Mononuclear cell (primary cell): ENCODE data around the gene TNK1. TPM values are rescaled to one million over a fixed set of nuclear protein-coding genes. Genes with fewer than 3 reads are reported as not detected.

Experiments used
- H3K27me3 ChIP-seq: 2 replicates; pipeline ENCODE4 v1.6.0; 2011; ENCODE audit warnings: low read length, control low read depth; ENCODE audit not compliant: insufficient read depth
- H3K4me1 ChIP-seq: 2 replicates; pipeline ENCODE4 v1.5.1; 2011; ENCODE audit warnings: mild to moderate bottlenecking, low read length, control low read depth; ENCODE audit not compliant: insufficient read depth
- H3K4me3 ChIP-seq: 2 replicates; pipeline ENCODE4 v1.5.1; 2011; ENCODE audit warnings: mild to moderate bottlenecking, low read length, moderate library complexity
- H3K9me3 ChIP-seq: 2 replicates; pipeline ENCODE4 v1.5.1; 2011; ENCODE audit warnings: low read depth, mild to moderate bottlenecking, control low read depth, low read length
- total RNA-seq: library from RNA; depleted of rRNA; stranded (reverse); fragments of >200 nt; gene quantifications from one replicate; pipeline ENCODE4 v1.2.3, GENCODE V29; 2012

Gene TNK1
- total RNA-seq, 1 donor = 5.5 TPM

DNA sequence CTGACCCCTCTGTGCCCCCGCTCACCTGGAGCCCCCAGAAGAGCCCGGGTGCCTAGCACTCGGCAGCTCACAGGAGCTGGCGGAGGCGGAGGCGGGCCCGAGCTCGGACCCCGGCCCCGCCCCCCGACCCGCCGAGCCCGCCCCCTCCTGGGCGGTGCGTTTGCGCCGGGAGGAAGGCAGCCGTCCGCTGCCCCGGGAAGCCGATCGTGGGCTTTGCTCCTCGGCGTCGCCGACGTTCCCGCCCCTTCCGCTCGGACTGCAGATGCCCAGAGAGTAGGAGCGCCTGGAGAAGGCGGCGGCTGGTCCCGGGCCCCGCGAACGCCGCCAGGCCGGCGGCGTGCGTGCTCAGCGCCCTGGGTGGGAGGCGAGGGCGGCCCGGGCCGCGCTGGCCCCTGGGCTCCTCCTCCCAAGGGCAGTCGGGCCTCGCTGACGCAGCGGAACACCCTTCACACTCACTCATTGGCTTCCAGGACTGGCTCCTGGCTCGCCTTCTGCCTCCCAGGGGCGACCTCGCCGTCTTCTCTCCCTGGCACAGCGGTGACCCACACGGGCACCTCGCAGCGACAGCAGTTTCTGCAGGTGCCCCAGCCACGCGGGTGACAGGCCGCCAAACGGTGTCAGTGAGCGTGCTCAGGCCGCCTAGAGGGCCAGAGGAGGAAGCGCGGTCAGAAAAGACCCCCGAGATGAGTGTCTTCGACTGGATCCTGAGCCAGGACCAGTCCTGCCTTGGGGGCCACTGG lies 13.7 kb downstream of the TNK1 start, which contains the start of gene PLSCR3:
TSS of gene PLSCR3 (minus strand) at position 74 of the 740 bp plus-strand sequence. CDS start 415 bp downstream, outside the sequence.
- Histone ChIP-seq H3K9me3 (no peaks in the 10 kb centered on the region), H3K27me3 (no peaks in the 10 kb centered on the region), H3K4me1 (peaks cover 24% of the 10 kb centered on the region), H3K4me3 (peak within 1 kb of the TSS; percentile 70)

DNA sequence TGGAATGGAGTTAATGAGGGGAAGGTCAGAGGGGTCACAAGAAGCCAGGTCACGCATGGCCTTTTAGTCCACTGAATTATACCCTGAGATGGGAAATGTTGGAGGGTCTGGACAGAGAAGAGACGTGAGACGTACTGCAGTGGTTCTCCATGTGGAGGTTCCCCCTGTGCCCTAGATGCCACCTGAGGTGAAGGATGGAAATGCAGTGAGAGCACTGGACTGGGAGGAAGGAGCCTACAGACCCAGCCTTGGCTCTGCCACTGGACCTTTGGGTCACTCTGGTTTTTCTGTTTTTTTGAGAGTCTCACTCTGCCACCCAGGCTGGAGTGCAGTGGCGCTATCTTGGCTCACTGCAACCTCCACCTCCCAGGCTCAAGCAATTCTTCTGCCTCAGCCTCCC lies 15.3 kb downstream of the TNK1 start:
- Histone ChIP-seq H3K4me1 (peaks cover 24% of the 10 kb centered on the region), H3K4me3 (no peak overlapping the region), H3K9me3 (no peaks in the 10 kb centered on the region), H3K27me3 (no peaks in the 10 kb centered on the region)

DNA sequence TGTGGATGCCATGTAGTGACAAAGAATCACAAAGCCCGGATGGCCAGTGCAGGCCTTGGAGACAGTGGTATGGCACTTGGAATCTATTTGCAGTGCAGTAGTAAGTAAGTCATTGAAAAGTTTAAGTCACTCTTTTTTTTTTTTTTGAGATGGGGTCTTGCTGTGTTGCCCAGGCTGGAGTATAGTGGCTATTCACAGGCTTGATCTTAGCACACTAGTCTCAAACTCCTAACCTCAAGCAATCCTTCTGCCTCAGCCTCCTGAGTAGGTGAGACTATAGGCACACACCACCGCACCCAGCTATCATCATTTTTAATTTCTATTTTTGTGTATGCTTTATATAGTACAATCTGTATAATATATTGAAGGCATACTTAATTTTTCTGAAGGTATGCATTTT lies 17.7 kb downstream of the TNK1 start:
- Histone ChIP-seq H3K27me3 (no peaks in the 10 kb centered on the region), H3K9me3 (no peaks in the 10 kb centered on the region), H3K4me1 (peaks cover 20% of the 10 kb centered on the region), H3K4me3 (no peak overlapping the region)

DNA sequence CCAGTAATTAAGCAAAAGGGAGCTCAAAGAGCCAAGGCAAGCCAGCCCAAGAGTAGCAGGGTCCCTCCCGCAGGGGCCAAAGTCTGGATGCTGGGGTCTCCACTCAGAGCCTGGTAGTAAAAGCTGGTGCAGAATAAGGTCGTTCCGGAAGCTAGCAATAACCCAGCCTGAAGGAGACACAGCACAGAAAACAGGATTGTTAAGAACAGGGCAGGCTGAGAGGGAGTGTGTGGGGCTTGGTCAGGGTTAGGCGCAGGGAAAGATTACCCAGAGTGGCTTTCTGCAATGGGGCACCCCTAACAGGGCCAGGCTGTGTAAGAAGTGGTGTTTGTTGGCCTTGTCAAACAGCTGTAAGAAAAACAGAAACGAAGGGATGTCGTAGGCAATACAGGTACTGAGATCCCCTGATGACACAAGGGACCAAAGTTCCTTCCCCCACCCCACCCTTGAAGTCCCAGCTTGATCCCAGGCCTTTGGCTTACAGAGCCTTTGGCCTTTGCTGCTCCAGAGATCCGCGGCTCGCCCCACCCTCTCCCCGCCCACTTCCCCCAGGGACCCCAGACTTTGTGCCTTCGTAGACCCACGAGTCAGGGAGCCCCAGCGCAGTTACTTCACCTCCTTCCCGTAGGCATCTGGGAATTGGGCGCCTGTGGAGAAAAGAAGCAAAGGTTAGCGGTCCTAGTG lies 22.3 kb downstream of the TNK1 start:
- Histone ChIP-seq H3K9me3 (no peaks in the 10 kb centered on the region), H3K4me3 (peak overlapping the region; percentile 67), H3K27me3 (peaks cover 2% of the 10 kb centered on the region), H3K4me1 (peaks cover 18% of the 10 kb centered on the region)

DNA sequence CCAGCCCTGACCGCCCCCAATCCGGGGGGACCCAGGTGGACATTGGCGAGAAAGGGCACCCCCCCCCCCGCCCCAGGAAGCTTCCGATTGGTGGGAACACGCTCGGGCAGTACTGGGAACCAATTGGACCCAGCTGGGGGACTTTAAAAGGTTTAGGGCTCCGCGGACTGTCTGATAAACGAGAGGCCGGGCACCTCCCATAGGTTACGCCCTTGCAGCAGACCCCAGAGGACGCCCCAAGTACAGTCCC lies 22.8 kb downstream of the TNK1 start:
- Histone ChIP-seq H3K4me1 (peaks cover 18% of the 10 kb centered on the region), H3K9me3 (no peaks in the 10 kb centered on the region), H3K27me3 (peaks cover 2% of the 10 kb centered on the region), H3K4me3 (peak overlapping the region; percentile 67)

DNA sequence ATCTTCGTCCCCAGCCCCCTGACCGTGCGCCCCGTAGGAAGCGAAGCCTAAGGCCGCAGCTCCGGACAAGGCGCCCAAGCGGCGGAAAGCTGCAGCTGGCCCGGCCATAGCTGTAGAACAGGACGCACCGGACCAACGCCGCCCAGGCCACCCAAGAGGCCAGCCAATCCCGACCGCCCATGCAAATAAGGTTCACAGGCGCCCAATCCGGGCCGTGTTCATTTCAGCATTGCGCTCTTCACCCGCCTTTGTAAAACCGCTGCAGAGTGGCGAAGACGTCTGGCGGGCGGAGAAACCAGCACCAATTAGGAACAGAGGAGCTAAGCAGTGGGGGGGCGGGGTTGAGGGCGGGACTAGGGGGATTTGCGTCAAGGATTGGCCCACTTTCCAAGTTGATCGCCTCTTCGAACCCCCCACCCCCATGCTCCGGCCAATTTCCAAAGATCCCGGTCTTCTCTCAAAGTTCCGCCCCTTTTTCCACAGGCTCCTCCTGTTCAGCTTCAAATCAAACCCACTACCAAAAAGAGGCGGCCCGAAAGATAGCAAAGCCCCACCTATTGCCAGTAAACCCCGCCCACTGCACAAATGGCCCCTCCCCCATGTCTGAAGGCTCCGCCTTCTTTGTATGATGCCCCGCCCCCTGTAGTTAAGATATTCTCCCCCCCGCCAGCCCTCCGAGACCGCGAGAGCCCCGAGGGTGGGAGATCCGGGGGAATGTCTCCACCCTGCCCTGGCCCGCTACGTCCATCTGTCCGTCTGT lies 23.3 kb downstream of the TNK1 start, which contains the start of gene TMEM256:
TSS of gene TMEM256 (minus strand) at position 121 of the 760 bp plus-strand sequence. CDS start at position 108, 13 bp downstream.
- Histone ChIP-seq H3K9me3 (no peaks in the 10 kb centered on the region), H3K4me3 (peak within 1 kb of the TSS; percentile 67), H3K27me3 (peaks cover 2% of the 10 kb centered on the region), H3K4me1 (peaks cover 18% of the 10 kb centered on the region)

DNA sequence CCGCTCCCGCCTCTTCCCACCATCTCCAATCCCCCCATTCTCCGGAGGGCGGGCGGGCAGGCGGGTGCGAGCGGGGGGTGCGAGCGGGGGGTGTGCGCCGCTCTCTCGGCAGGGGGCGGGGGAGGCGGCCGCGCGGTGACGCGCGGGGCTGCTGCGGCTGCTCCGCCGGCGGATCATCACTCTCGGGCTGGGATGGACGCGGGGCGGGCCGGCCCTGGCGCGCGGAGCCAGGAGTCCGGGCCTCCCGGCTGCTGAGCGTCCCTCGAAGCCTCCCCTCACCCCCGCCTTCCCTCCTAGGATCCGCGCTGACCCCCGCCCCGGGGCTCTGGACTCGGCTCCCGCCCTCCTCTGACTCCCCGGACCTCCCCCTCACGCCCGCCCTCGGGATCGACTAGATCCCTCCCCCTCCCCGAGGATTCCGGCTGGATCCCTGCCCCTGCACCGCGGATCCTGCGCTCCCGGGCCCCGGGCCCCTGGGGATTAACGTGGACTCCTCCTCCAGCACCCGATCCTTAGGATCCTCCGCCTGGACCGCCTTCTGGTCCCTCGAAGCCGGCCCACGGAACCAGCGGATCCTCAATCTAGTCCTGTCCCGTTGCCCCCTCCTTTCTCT lies 24.0 kb downstream of the TNK1 start:
- Histone ChIP-seq H3K27me3 (peaks cover 2% of the 10 kb centered on the region), H3K4me3 (peak overlapping the region; percentile 67), H3K4me1 (peaks cover 18% of the 10 kb centered on the region), H3K9me3 (no peaks in the 10 kb centered on the region)

DNA sequence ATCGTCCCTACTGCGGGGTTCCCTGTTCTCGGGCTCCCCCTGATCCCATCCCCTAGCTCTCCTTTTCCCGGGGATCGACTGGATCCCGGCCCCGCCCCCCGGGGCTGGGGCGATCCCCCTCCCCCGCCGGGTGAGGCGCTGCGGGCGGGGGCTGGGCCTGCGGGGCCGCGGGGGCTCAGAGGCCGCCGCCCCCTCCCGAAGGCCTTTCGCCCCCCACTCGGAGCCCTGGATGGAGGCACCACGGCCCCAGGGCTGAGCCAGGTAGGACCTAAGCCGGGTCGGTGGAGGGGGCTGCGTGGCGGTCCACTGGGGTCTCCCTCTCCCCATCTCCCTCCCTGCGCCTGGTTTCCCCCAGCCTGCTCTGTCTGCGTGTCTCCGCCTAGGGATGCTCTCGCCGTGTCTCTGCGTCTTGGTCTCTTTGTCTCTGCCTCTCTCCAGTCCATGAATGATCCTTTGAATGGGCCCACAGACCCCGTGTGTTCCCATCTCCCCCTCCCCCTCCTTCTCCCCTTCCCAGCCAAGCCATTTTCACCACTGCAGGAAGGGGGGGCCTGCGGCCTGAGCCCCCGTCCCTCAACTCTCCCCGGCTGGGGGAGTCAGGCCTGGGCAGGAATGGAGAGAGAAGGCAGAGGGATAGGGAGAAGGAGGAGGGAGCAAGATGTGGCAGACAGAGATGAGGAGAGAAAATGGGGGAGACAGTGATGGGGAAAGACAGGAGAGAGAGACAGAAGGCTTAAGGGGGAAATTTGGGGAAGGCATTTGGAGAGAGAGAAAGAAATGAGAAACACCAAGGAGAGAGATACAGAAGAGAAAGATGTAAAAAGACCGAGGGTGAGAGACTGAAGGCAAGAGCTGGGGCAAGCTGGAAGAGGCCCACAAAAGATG lies 24.7 kb downstream of the TNK1 start:
- Histone ChIP-seq H3K4me3 (no peak overlapping the region), H3K4me1 (peaks cover 18% of the 10 kb centered on the region), H3K27me3 (peaks cover 2% of the 10 kb centered on the region)

DNA sequence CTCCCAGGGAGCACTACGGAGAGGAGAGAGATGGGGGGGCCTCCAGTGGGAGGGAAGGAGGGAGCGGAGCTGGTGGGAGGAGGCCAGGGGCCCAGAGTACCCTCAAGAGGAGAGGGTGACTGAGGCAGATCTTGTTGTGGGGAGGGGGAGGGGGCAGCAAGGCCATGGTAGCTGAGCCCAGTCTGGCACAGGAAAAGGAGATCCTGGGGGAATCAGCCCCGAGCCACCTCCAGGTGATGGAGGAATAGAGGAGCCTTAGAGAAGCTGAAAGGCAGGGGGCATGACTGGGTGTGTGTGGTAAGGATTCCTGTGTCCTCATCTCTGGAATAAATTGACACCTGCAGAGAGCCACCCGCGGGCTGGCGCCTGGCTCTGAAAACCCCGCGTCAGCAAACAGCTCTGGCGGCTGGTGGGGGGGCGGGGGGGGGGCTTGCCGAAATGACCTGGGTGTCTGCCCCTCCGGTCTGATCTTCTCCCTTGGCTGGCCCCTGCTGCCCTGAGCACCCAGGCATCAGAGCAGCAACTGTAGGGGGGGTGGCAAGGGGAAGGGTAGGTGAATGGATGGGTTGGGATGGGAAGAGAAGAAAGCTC lies 25.4 kb downstream of the TNK1 start:
- H3K9me3 ChIP-seq = no peaks in the 10 kb centered on the region
- peaks cover 18% of the 10 kb centered on the region for H3K4me1 ChIP-seq
- no peak overlapping the region for H3K4me3 ChIP-seq
- peaks cover 2% of the 10 kb centered on the region for H3K27me3 ChIP-seq

More for the DNA sequence above, 24.7 kb downstream of the TNK1 start:
- no peaks in the 10 kb centered on the region for H3K9me3 ChIP-seq

DNA sequence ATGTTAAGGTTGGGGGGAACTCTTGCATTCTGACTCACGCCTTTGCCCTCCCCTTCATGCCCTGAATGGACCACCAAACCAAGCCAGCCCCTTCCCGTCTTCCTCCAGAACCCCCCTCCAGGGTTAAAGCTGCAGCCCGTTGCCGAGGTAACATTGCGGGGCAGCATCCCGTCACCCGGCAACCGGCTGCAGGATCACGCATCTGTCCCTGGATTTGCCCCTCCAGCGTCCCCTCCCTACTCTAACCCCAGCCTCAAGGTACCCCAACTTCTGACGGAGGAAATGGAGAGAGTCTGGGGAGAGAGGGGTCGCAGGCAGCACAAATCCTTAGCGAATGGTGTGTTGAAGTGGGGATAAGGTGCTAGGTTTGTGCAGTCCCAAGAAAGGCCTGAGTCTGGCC lies 26.2 kb downstream of the TNK1 start:
- H3K4me3 ChIP-seq = no peak overlapping the region
- peaks cover 2% of the 10 kb centered on the region for H3K27me3 ChIP-seq
- peaks cover 18% of the 10 kb centered on the region for H3K4me1 ChIP-seq
- H3K9me3 ChIP-seq = no peaks in the 10 kb centered on the region

DNA sequence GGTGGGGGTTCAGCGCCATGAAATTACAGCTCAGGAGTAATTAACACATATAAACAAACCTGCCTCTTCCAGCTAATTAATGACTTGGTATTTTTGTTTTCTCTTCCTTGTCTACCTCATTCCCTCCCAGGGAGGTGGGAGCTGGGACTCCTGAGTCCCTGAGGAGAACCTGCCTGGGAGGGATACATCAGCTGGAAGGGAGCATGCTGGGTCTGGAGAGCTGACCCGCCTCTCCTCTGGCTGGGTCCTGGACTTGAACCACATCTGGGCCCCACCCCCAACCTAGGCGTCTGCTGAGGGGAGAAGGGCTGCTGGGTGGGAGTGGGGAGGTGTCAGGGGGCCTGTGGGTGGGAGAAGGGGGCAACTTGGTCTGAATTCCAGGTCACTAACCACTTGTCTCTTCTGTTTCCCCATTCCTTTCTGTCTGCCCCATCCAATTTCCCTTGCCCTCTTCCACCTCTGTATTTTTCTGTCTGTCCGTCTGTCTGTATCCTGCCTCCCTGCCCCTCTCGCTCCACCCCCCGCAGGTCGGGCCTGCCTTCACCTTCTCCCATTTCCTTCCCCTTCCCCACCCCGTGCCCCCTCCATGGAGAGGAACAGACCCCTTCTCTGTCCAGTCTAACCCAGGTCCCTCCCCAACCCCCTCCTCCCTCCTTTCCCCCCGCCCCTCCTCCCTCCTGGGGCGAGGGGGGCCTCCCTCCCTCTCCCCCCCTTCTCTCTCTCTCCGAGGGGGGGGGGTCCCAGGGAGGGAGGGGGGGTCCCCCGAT lies 26.8 kb downstream of the TNK1 start, which contains the start of gene NLGN2:
TSS of gene NLGN2 (plus strand) at position 361 of the 767 bp plus-strand sequence. CDS start 411 bp downstream, outside the sequence.
- Histone ChIP-seq H3K4me3 (no peak within 1 kb of the TSS), H3K4me1 (peaks cover 17% of the 10 kb centered on the region), H3K27me3 (peaks cover 2% of the 10 kb centered on the region), H3K9me3 (no peaks in the 10 kb centered on the region)

DNA sequence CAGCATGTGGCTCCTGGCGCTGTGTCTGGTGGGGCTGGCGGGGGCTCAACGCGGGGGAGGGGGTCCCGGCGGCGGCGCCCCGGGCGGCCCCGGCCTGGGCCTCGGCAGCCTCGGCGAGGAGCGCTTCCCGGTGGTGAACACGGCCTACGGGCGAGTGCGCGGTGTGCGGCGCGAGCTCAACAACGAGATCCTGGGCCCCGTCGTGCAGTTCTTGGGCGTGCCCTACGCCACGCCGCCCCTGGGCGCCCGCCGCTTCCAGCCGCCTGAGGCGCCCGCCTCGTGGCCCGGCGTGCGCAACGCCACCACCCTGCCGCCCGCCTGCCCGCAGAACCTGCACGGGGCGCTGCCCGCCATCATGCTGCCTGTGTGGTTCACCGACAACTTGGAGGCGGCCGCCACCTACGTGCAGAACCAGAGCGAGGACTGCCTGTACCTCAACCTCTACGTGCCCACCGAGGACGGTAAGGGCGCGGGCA lies 27.4 kb downstream of the TNK1 start:
- Histone ChIP-seq H3K27me3 (peaks cover 2% of the 10 kb centered on the region), H3K4me1 (peaks cover 11% of the 10 kb centered on the region), H3K9me3 (no peaks in the 10 kb centered on the region), H3K4me3 (no peak overlapping the region)

DNA sequence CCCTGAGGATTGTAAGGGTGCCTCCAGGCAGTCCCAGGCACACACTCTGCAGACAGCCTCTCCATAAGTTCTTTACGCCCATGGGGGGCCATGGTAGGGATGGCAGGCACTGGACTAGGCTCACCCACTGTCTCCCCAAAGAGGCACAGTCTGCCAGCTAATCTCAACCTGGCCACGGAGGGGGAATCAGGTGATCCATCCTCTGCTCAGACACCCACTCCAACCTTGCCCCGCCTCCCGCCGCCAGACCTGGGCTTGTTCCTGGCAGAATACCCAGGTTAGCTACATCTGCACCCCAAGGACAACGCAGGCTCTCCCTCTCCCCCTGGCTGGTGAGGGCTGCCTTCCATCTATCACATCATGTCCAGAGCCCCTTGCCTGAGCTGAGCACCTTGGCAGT lies 28.0 kb downstream of the TNK1 start:
- Histone ChIP-seq H3K4me1 (peaks cover 8% of the 10 kb centered on the region), H3K9me3 (no peaks in the 10 kb centered on the region), H3K4me3 (no peak overlapping the region), H3K27me3 (peaks cover 2% of the 10 kb centered on the region)
